ENCODE results near the gene LDLRAD3.

- TF ChIP-seq CTCF (IDR thresholded peaks at IDR 0.05) (no peak), POLR2A (IDR thresholded peaks at IDR 0.05) (no peak)
Measured at GRCh38 chr11:35946766-35947165, 2.9 kb downstream of the LDLRAD3 start.

Data from suprapubic skin (tissue), 3 donors.